Mammary epithelial cell (primary cell): ENCODE measurements around the gene L2HGDH.

Source experiments
- EZH2 ChIP-seq: IDR thresholded peaks from 2 replicates; pipeline ENCODE4 v1.6.1; 2012; ENCODE audit warnings: low read length, inconsistent platforms, borderline replicate concordance
- TF ChIP-seq, protein P1 (sequence below), 2 donors: IDR thresholded peaks in 1 of 2; conservative IDR thresholded peaks in 1 of 2; 2 replicates each; pipeline ENCODE4 v1.5.1; 2011 to 2012; ENCODE audit warnings: inconsistent platforms in 2 of 2, low read length in 2 of 2, mild to moderate bottlenecking in 2 of 2, control low read depth in 1 of 2, low read depth in 1 of 2; ENCODE audit not compliant: insufficient read depth in 1 of 2; ENCODE audit errors: extremely low read depth in 1 of 2

- no peak for TF ChIP-seq EZH2
- TF ChIP-seq, protein P1, sequence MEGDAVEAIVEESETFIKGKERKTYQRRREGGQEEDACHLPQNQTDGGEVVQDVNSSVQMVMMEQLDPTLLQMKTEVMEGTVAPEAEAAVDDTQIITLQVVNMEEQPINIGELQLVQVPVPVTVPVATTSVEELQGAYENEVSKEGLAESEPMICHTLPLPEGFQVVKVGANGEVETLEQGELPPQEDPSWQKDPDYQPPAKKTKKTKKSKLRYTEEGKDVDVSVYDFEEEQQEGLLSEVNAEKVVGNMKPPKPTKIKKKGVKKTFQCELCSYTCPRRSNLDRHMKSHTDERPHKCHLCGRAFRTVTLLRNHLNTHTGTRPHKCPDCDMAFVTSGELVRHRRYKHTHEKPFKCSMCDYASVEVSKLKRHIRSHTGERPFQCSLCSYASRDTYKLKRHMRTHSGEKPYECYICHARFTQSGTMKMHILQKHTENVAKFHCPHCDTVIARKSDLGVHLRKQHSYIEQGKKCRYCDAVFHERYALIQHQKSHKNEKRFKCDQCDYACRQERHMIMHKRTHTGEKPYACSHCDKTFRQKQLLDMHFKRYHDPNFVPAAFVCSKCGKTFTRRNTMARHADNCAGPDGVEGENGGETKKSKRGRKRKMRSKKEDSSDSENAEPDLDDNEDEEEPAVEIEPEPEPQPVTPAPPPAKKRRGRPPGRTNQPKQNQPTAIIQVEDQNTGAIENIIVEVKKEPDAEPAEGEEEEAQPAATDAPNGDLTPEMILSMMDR (conservative IDR thresholded peaks at IDR 0.05 in 1 of 2, IDR thresholded peaks at IDR 0.05 in 1 of 2; ENCODE audit: extremely low read depth in 1 of 2, insufficient read depth in 1 of 2, low read depth in 1 of 2, low read length in 2 of 2): no peak
Observed at GRCh38 chr14:50288146-50288545, 23.9 kb downstream of the L2HGDH start.
